ENCODE measurements around the gene GBP2. TPM values are rescaled to one million over a fixed set of nuclear protein-coding genes. Genes with fewer than 3 reads are reported as not detected.
"Not testable (repeated sequence)": the region's sequence is repeated elsewhere in the genome, so short reads cannot be mapped to it uniquely, and the experiment has no call there.

Gene GBP2
- total RNA-seq, 1 experiment from 2014 or later = 0.47 TPM

GRCh38 chr1:89104687-89105086 is 21.2 kb downstream of the GBP2 start:
- Histone ChIP-seq H3K4me1 (no peaks in the 10 kb centered on the region), H3K4me3 (no peak overlapping the region), H3K9me3 (replicated peaks) (no peaks in the 10 kb centered on the region), H3K36me3 (no peaks in the 10 kb centered on the region), H3K27me3 (no peaks in the 10 kb centered on the region), H3K27ac (no peak overlapping the region)
- no peak for DNase-seq

GRCh38 chr1:89104147-89104546 is 21.8 kb downstream of the GBP2 start:
- no peaks in the 10 kb centered on the region for H3K36me3 ChIP-seq
- DNase-seq = no peak
- H3K27me3 ChIP-seq = no peaks in the 10 kb centered on the region
- no peaks in the 10 kb centered on the region for H3K4me1 ChIP-seq
- no peaks in the 10 kb centered on the region for H3K9me3 ChIP-seq (replicated peaks)
- H3K4me3 ChIP-seq = no peak overlapping the region
- H3K27ac ChIP-seq = no peak overlapping the region

GRCh38 chr1:89102021-89102420 is 23.9 kb downstream of the GBP2 start:
- no peak overlapping the region for H3K4me3 ChIP-seq
- H3K9me3 ChIP-seq (replicated peaks) = no peaks in the 10 kb centered on the region
- H3K4me1 ChIP-seq = no peaks in the 10 kb centered on the region
- no peaks in the 10 kb centered on the region for H3K27me3 ChIP-seq
- H3K27ac ChIP-seq = no peak overlapping the region
- no peak for DNase-seq
- H3K36me3 ChIP-seq = no peaks in the 10 kb centered on the region

GRCh38 chr1:89100412-89100811 is 25.5 kb downstream of the GBP2 start:
- no peak for DNase-seq

GRCh38 chr1:89098857-89099256 is 27.1 kb downstream of the GBP2 start:
- DNase-seq = no peak
- no peaks in the 10 kb centered on the region for H3K9me3 ChIP-seq (replicated peaks)
- H3K27ac ChIP-seq = no peak overlapping the region
- H3K36me3 ChIP-seq = no peaks in the 10 kb centered on the region
- no peaks in the 10 kb centered on the region for H3K4me1 ChIP-seq
- H3K4me3 ChIP-seq = no peak overlapping the region
- no peaks in the 10 kb centered on the region for H3K27me3 ChIP-seq

More at GRCh38 chr1:89100412-89100811, 25.5 kb downstream of the GBP2 start:
- no peaks in the 10 kb centered on the region for H3K27me3 ChIP-seq
- no peaks in the 10 kb centered on the region for H3K4me1 ChIP-seq
- H3K27ac ChIP-seq = no peak overlapping the region
- no peak overlapping the region for H3K4me3 ChIP-seq
- no peaks in the 10 kb centered on the region for H3K9me3 ChIP-seq (replicated peaks)
- H3K36me3 ChIP-seq = no peaks in the 10 kb centered on the region

- H3K27ac ChIP-seq = no peak overlapping the region
- no peaks in the 10 kb centered on the region for H3K9me3 ChIP-seq (replicated peaks)
- no peak overlapping the region for H3K4me3 ChIP-seq
- no peaks in the 10 kb centered on the region for H3K27me3 ChIP-seq
- H3K36me3 ChIP-seq = no peaks in the 10 kb centered on the region
- H3K4me1 ChIP-seq = no peaks in the 10 kb centered on the region
- DNase-seq = no peak
Observed at GRCh38 chr1:89095737-89096136, 30.2 kb downstream of the GBP2 start.

- Histone ChIP-seq H3K9me3 (replicated peaks) (no peaks in the 10 kb centered on the region), H3K4me1 (0 out of 2 replicates have a peak, but pooled peaks cover 5% of the 10 kb centered on the region), H3K4me3 (no peak overlapping the region), H3K27ac (no peak overlapping the region), H3K27me3 (no peaks in the 10 kb centered on the region), H3K36me3 (no peaks in the 10 kb centered on the region)
- peak in 1 of 2 experiments; percentile 30 for DNase-seq
Observed at GRCh38 chr1:89089962-89090361, 36.0 kb downstream of the GBP2 start.

- no peaks in the 10 kb centered on the region for H3K36me3 ChIP-seq
- no peaks in the 10 kb centered on the region for H3K27me3 ChIP-seq
Observed at GRCh38 chr1:89088572-89088971, 37.3 kb downstream of the GBP2 start.

GRCh38 chr1:89087241-89087640 is 38.7 kb downstream of the GBP2 start:
- H3K4me1 ChIP-seq = 0 out of 2 replicates have a peak, but pooled peaks cover 5% of the 10 kb centered on the region
- no peak overlapping the region for H3K4me3 ChIP-seq
- H3K27ac ChIP-seq = no peak overlapping the region
- peak in 1 of 2 experiments; percentile 20 for DNase-seq
- H3K36me3 ChIP-seq = no peaks in the 10 kb centered on the region
- no peaks in the 10 kb centered on the region for H3K9me3 ChIP-seq (replicated peaks)
- no peaks in the 10 kb centered on the region for H3K27me3 ChIP-seq

More at GRCh38 chr1:89088572-89088971, 37.3 kb downstream of the GBP2 start:
- peak overlapping the region; percentile 38 for H3K4me3 ChIP-seq
- peak; percentile 38 to 58 for DNase-seq
- peak overlapping the region; percentile 38 for H3K27ac ChIP-seq
- H3K4me1 ChIP-seq = 0 out of 2 replicates have a peak, but pooled peaks cover 5% of the 10 kb centered on the region
- no peaks in the 10 kb centered on the region for H3K9me3 ChIP-seq (replicated peaks)

- H3K4me3 ChIP-seq = no peak overlapping the region
- no peaks in the 10 kb centered on the region for H3K36me3 ChIP-seq
- H3K4me1 ChIP-seq = 0 out of 2 replicates have a peak, but pooled peaks cover 5% of the 10 kb centered on the region
- peak; percentile 26 to 62 for DNase-seq
- H3K9me3 ChIP-seq (replicated peaks) = no peaks in the 10 kb centered on the region
- no peak overlapping the region for H3K27ac ChIP-seq
- no peaks in the 10 kb centered on the region for H3K27me3 ChIP-seq
Observed at GRCh38 chr1:89085781-89086180, 40.1 kb downstream of the GBP2 start.

GRCh38 chr1:89081005-89081404 is 44.9 kb downstream of the GBP2 start:
- Histone ChIP-seq H3K27ac (no peak overlapping the region), H3K9me3 (replicated peaks) (no peaks in the 10 kb centered on the region), H3K36me3 (no peaks in the 10 kb centered on the region), H3K4me1 (no peaks in the 10 kb centered on the region), H3K27me3 (no peaks in the 10 kb centered on the region), H3K4me3 (no peak overlapping the region)
- DNase-seq = no peak

GRCh38 chr1:89080068-89080467 is 45.8 kb downstream of the GBP2 start:
- not testable (repeated sequence) for H3K36me3 ChIP-seq; DNase-seq; H3K27ac ChIP-seq; H3K4me3 ChIP-seq; H3K9me3 ChIP-seq (replicated peaks); H3K4me1 ChIP-seq; H3K27me3 ChIP-seq

GRCh38 chr1:89072466-89073065 is 53.3 kb downstream of the GBP2 start:
- H3K36me3 ChIP-seq; DNase-seq; H3K4me3 ChIP-seq; H3K27ac ChIP-seq; H3K4me1 ChIP-seq; H3K9me3 ChIP-seq (replicated peaks); H3K27me3 ChIP-seq: not testable (repeated sequence)

GRCh38 chr1:89070509-89070908 is 55.4 kb downstream of the GBP2 start:
- no peak overlapping the region for H3K27ac ChIP-seq
- no peak overlapping the region for H3K4me3 ChIP-seq
- DNase-seq = no peak

GRCh38 chr1:89069951-89070350 is 56.0 kb downstream of the GBP2 start:
- Histone ChIP-seq H3K27ac (no peak overlapping the region), H3K27me3 (no peaks in the 10 kb centered on the region)
- no peak for DNase-seq

More at GRCh38 chr1:89070509-89070908, 55.4 kb downstream of the GBP2 start:
- no peaks in the 10 kb centered on the region for H3K27me3 ChIP-seq
- no peaks in the 10 kb centered on the region for H3K9me3 ChIP-seq (replicated peaks)
- no peaks in the 10 kb centered on the region for H3K36me3 ChIP-seq
- H3K4me1 ChIP-seq = no peaks in the 10 kb centered on the region

GRCh38 chr1:89068291-89068690 is 57.6 kb downstream of the GBP2 start:
- H3K36me3 ChIP-seq = no peaks in the 10 kb centered on the region
- no peaks in the 10 kb centered on the region for H3K9me3 ChIP-seq (replicated peaks)
- H3K27me3 ChIP-seq = no peaks in the 10 kb centered on the region
- H3K27ac ChIP-seq = no peak overlapping the region
- DNase-seq = no peak
- H3K4me3 ChIP-seq = no peak overlapping the region
- no peaks in the 10 kb centered on the region for H3K4me1 ChIP-seq

More at GRCh38 chr1:89069951-89070350, 56.0 kb downstream of the GBP2 start:
- Histone ChIP-seq H3K4me3 (no peak overlapping the region), H3K36me3 (no peaks in the 10 kb centered on the region), H3K4me1 (no peaks in the 10 kb centered on the region), H3K9me3 (replicated peaks) (no peaks in the 10 kb centered on the region)
